NB4 (cell line): Measurements from ENCODE around the gene ZNF366.
A peak's percentile ranks its signal among the peaks of the same experiment; 100 is the strongest.

Experiments
- DNase-seq: peaks from one replicate; pipeline ENCODE4 v3.0.0; 2010; ENCODE audit warnings: low read depth
- H3K4me3 ChIP-seq: one replicate; pipeline ENCODE4 v1.5.1; 2011; ENCODE audit warnings: mild to moderate bottlenecking, low read depth, low read length, moderate library complexity
- CTCF ChIP-seq: IDR thresholded peaks from one replicate; pipeline ENCODE4 v1.5.1; 2012; ENCODE audit warnings: low read depth, low read length
- MAX ChIP-seq: IDR thresholded peaks from 2 replicates; pipeline ENCODE4 v1.6.1; 2011; ENCODE audit warnings: low read depth, low read length
- MYC ChIP-seq: IDR thresholded peaks from 2 replicates; pipeline ENCODE4 v1.6.1; 2011; ENCODE audit warnings: low read depth, low read length
- POLR2A ChIP-seq: IDR thresholded peaks from 2 replicates; pipeline ENCODE4 v1.6.1; 2011; ENCODE audit warnings: mild to moderate bottlenecking; ENCODE audit not compliant: insufficient read length; ENCODE audit errors: extremely low read depth

The ZNF366 gene

GRCh38 chr5:72495410-72495809 lies 11.8 kb downstream of the ZNF366 start:
- H3K4me3 ChIP-seq: no peak overlapping the region
- no peak for TF ChIP-seq MYC
- no peak for DNase-seq

- DNase-seq: no peak
- no peak overlapping the region for H3K4me3 ChIP-seq
- no peak for TF ChIP-seq MYC
- no peak for TF ChIP-seq CTCF
- TF ChIP-seq MAX: no peak
- TF ChIP-seq POLR2A: no peak
Measured at GRCh38 chr5:72494623-72495124, 12.5 kb downstream of the ZNF366 start.

- H3K4me3 ChIP-seq: no peak overlapping the region
- no peak for TF ChIP-seq POLR2A
- TF ChIP-seq CTCF: no peak
- no peak for TF ChIP-seq MYC
- TF ChIP-seq MAX: no peak
- DNase-seq: no peak
Measured at GRCh38 chr5:72489536-72489935, 17.7 kb downstream of the ZNF366 start.

- DNase-seq: no peak
- TF ChIP-seq MAX (no peak), POLR2A (no peak), MYC (no peak), CTCF (no peak)
- H3K4me3 ChIP-seq: no peak overlapping the region
Measured at GRCh38 chr5:72488756-72489155, 18.5 kb downstream of the ZNF366 start.

- TF ChIP-seq CTCF: no peak
- TF ChIP-seq MYC: no peak
- TF ChIP-seq POLR2A: no peak
- TF ChIP-seq MAX: no peak
- H3K4me3 ChIP-seq: no peak overlapping the region
- DNase-seq: no peak
Measured at GRCh38 chr5:72487177-72487576, 20.0 kb downstream of the ZNF366 start.

GRCh38 chr5:72486371-72486770 lies 20.8 kb downstream of the ZNF366 start:
- no peak for TF ChIP-seq MYC
- TF ChIP-seq CTCF: no peak
- no peak for TF ChIP-seq POLR2A
- no peak for TF ChIP-seq MAX
- no peak overlapping the region for H3K4me3 ChIP-seq
- DNase-seq: peak; percentile 76
